ENCODE measurements around the gene SPINT3. TPM values are rescaled to one million over a fixed set of nuclear protein-coding genes. Genes with fewer than 3 reads are reported as not detected.

The SPINT3 gene
- total and polyA plus RNA-seq, 2 of the 8 experiments (the other 6 are each of a cell fraction or from before 2014, with no cell fraction given): not detected

DNA sequence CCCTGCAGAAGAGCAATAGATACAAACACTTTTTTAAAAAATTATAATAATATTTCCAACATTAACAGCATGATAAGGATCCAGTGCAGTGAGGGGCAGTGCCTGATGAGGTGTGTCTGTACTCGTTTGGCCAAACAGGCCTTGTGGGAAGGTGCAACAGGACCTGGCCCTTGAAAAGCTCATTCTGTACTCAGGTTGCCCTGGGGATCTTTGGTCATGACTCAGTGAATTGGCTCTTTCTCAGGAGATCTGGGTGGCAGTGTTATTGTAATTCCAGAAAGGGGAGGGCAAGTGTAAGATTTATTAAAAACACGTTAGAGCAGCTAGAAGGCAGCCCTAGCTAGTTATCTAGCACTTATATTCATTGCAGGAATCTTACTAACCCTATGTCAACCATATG is 2.9 kb upstream of the SPINT3 start:
- Histone ChIP-seq H3K4ac (replicated peaks; ENCODE audit: insufficient read length, low read depth, low read length) (no peak overlapping the region), H3K4me2 (ENCODE audit: insufficient read depth in 1 of 2, low read depth in 2 of 2, low read length in 2 of 2) (no peak overlapping the region), H3K79me2 (ENCODE audit: control insufficient read depth in 1 of 2, insufficient read depth in 2 of 2, low read length in 2 of 2) (no peaks in the 10 kb centered on the region), H3K27ac (ENCODE audit: low read depth, low read length) (no peak overlapping the region), H2BK12ac (ENCODE audit: low read depth, low read length) (no peak overlapping the region), H3K36me3 (ENCODE audit: control insufficient read depth in 2 of 4, insufficient read depth in 4 of 4, low read length in 3 of 4) (no peaks in the 10 kb centered on the region), H2AK5ac (ENCODE audit: low read depth, low read length) (no peak overlapping the region), H3K56ac (replicated peaks; ENCODE audit: insufficient read length, low read depth, low read length) (no peak overlapping the region), H3K27me3 (replicated peaks in 1 of 4; ENCODE audit: control insufficient read depth in 3 of 4, extremely low read depth in 1 of 4, insufficient read depth in 3 of 4, low read length in 3 of 4) (no peaks in the 10 kb centered on the region), H2BK120ac (replicated peaks; ENCODE audit: low read depth, low read length) (no peak overlapping the region), H3K4me1 (replicated peaks in 1 of 4; ENCODE audit: control insufficient read depth in 3 of 4, insufficient read depth in 4 of 4, low read length in 3 of 4) (no peaks in the 10 kb centered on the region), H2BK15ac (ENCODE audit: low read length) (no peak overlapping the region), H4K5ac (ENCODE audit: insufficient read length, low read depth, low read length) (no peak overlapping the region), H3K79me1 (ENCODE audit: low read depth, low read length) (no peaks in the 10 kb centered on the region), H3K14ac (ENCODE audit: insufficient read length) (no peak overlapping the region), H4K91ac (replicated peaks; ENCODE audit: insufficient read length, low read length) (no peak overlapping the region), H3K23me2 (ENCODE audit: low read depth, low read length) (no peaks in the 10 kb centered on the region), H2BK5ac (ENCODE audit: low read depth, low read length) (no peak overlapping the region), H3K18ac (ENCODE audit: extremely low read depth, low read length) (no peak overlapping the region), H3K9ac (replicated peaks in 1 of 4; ENCODE audit: extremely low read depth in 1 of 4, low read depth in 3 of 4, low read length in 3 of 4) (no peak overlapping the region), H3K23ac (ENCODE audit: insufficient read length) (no peak overlapping the region), H3K4me3 (ENCODE audit: extremely low read depth in 1 of 4, insufficient read depth in 2 of 4, low read depth in 3 of 4, low read length in 4 of 4) (no peak overlapping the region), H3K9me3 (ENCODE audit: insufficient read depth in 2 of 2, low read depth in 1 of 2, low read length in 1 of 2) (no peaks in the 10 kb centered on the region), H2BK20ac (ENCODE audit: low read length) (no peak overlapping the region), H4K8ac (ENCODE audit: extremely low read depth, insufficient read depth, low read length) (no peak overlapping the region), H4K20me1 (replicated peaks in 1 of 2; ENCODE audit: control insufficient read depth in 1 of 2, insufficient read depth in 2 of 2, low read length in 2 of 2) (no peaks in the 10 kb centered on the region), H2AFZ (ENCODE audit: low read length) (no peak overlapping the region)
- DNase-seq (ENCODE audit: low read depth in 1 of 2, low spot score in 2 of 2): no peak
- ChIA-PET POLR2A (ENCODE audit: partially characterized antibody) (no interaction called here), CTCF (ENCODE audit: partially characterized antibody) (interaction anchor here (0.9 to 1.5 kb wide), 5 partner anchors 20 to 253 kb away, joined by 3 to 6 read pairs (median 3); no protein-coding TSS in a partner anchor)
- no peak for FAIRE-seq
- 85% methylated on average over 2 of the region's 2 CpGs; no CpG with 5 or more reads in 1 of the 2 experiments for WGBS, 2 experiments (ENCODE audit: extremely low coverage in 1 of 2, insufficient coverage in 1 of 2, insufficient read length in 1 of 2, insufficient replicate concordance in 2 of 2, low coverage in 1 of 2, low lambda C conversion rate in 2 of 2, missing lambda C conversion rate in 1 of 2)
- TF ChIP-seq CEBPB (IDR thresholded peaks at IDR 0.05; ENCODE audit: low read depth, low read length): no peak
- no peak for TF ChIP-seq CTCF (IDR thresholded peaks at IDR 0.05; ENCODE audit: control extremely low read depth in 1 of 3, insufficient read depth in 1 of 3, low read depth in 1 of 3, low read length in 3 of 3)
- TF ChIP-seq ASH2L (IDR thresholded peaks at IDR 0.05; ENCODE audit: low read length): no peak
- TF ChIP-seq CHD1 (IDR thresholded peaks at IDR 0.05; ENCODE audit: low read depth, low read length): no peak
- TF ChIP-seq RBBP5 (IDR thresholded peaks at IDR 0.05; ENCODE audit: borderline replicate concordance, low read depth, low read length): no peak
- no peak for TF ChIP-seq GTF2F1 (IDR thresholded peaks at IDR 0.05; ENCODE audit: borderline replicate concordance, low read depth, low read length)
